Esophagus squamous epithelium (tissue), 5 donors: ENCODE results near the gene BTNL9. TPM values are rescaled to one million over a fixed set of nuclear protein-coding genes. Genes with fewer than 3 reads are reported as not detected.

Experiments
- DNase-seq: peaks from one replicate; lab custom pipeline; 2025; lab: John Stamatoyannopoulos, UW
- H3K27ac ChIP-seq, 4 donors: fragments of 200-600 bp; sonication (generic); one replicate each; pipeline ENCODE4 v1.5.1; 2016 to 2019; ENCODE audit warnings: mild to moderate bottlenecking in 1 of 4
- H3K27me3 ChIP-seq, 4 donors: fragments of 200-600 bp; sonication (generic); 1 replicate in 3 of 4; 2 replicates in 1 of 4; pipeline versions ENCODE4 v1.5.1 to v1.6.0; 2017 to 2021; ENCODE audit warnings: antibody characterized with exemption in 1 of 4
- H3K36me3 ChIP-seq, 3 donors: fragments of 200-600 bp; sonication (generic); one replicate each; pipeline ENCODE4 v1.5.1; 2016 to 2019
- H3K4me1 ChIP-seq, 3 donors: fragments of 200-600 bp; sonication (generic); one replicate each; pipeline ENCODE4 v1.5.1; 2017 to 2019
- H3K4me3 ChIP-seq, 4 donors: fragments of 200-600 bp; sonication (generic); 1 replicate in 3 of 4; 2 replicates in 1 of 4; pipeline ENCODE4 v1.5.1; 2016 to 2019; ENCODE audit warnings: mild to moderate bottlenecking in 2 of 4, moderate library complexity in 1 of 4
- H3K9me3 ChIP-seq, 3 donors: fragments of 200-600 bp; sonication (generic); one replicate each; pipeline ENCODE4 v1.5.1; 2016 to 2019
- CTCF ChIP-seq, 6 experiments: fragments of 450-650 bp in 4 of 6; fragments of 200-600 bp in 2 of 6; sonication (generic) in 2 of 6; IDR thresholded peaks; one replicate each; pipeline ENCODE4 v1.5.1; 2016 to 2019; ENCODE audit warnings: antibody characterized with exemption in 6 of 6, mild to moderate bottlenecking in 4 of 6, moderate library complexity in 4 of 6
- POLR2A ChIP-seq, 4 donors: fragments of 450-650 bp; IDR thresholded peaks; one replicate each; pipeline ENCODE4 v1.6.1; 2017; ENCODE audit warnings: antibody characterized with exemption in 4 of 4, mild to moderate bottlenecking in 4 of 4, moderate library complexity in 3 of 4
- WGBS, 2 donors: methylation state at CpG; one replicate each; pipeline ENCODE4 v1.1.5; 2018; 5-methylcytosine and 5-hydroxymethylcytosine counted together
- intact Hi-C: fragments of 100-400 bp; cut with DNase I; formaldehyde crosslinking; loops from one replicate; pipeline ENCODE4 v1.15.0; 2022
- total RNA-seq, 4 donors: library from RNA; depleted of rRNA; stranded (reverse); fragments of >200 nt; gene quantifications; one replicate each; pipeline ENCODE4 v1.1.0, GENCODE V29; 2016
- donor health status: DM: yes; HTN: yes; CAD: no.

The BTNL9 gene
- total RNA-seq, 4 donors from 2014 or later, result 0.75 to 27.7 (median 4.1) TPM

GRCh38 chr5:181071257-181071656 is 31.2 kb downstream of the BTNL9 start:
- no peaks in the 10 kb centered on the region for H3K36me3 ChIP-seq
- no peak overlapping the region for H3K27ac ChIP-seq
- no peak overlapping the region for H3K4me3 ChIP-seq
- DNase-seq, result no peak
- TF ChIP-seq POLR2A (IDR thresholded peaks at IDR 0.05) (no peak), CTCF (IDR thresholded peaks at IDR 0.05) (no peak)
- peaks cover 0 to 2% (median 0%) of the 10 kb centered on the region in 3 donors for H3K9me3 ChIP-seq
- peaks cover 0 to 77% (median 0%) of the 10 kb centered on the region in 4 donors for H3K27me3 ChIP-seq
- 53 to 58% methylated on average over 4 to 6 of the region's 6 CpGs for WGBS, 2 donors
- no peaks in the 10 kb centered on the region for H3K4me1 ChIP-seq
- intact Hi-C loops, result no loop called here

GRCh38 chr5:181076920-181077319 is 36.9 kb downstream of the BTNL9 start:
- no peaks in the 10 kb centered on the region for H3K4me1 ChIP-seq
- TF ChIP-seq POLR2A (IDR thresholded peaks at IDR 0.05) (no peak), CTCF (IDR thresholded peaks at IDR 0.05) (no peak)
- intact Hi-C loops, result no loop called here

GRCh38 chr5:181081989-181082388 is 41.9 kb downstream of the BTNL9 start:
- Histone ChIP-seq H3K36me3 (no peaks in the 10 kb centered on the region), H3K4me1 (no peaks in the 10 kb centered on the region), H3K27ac (no peak overlapping the region), H3K4me3 (no peak overlapping the region), H3K9me3 (peaks cover 0 to 2% (median 0%) of the 10 kb centered on the region in 3 donors), H3K27me3 (peaks cover 0 to 60% (median 2%) of the 10 kb centered on the region in 4 donors)
- intact Hi-C loops, result no loop called here
- TF ChIP-seq CTCF (IDR thresholded peaks at IDR 0.05) (no peak), POLR2A (IDR thresholded peaks at IDR 0.05) (no peak)
- no peak for DNase-seq

More at GRCh38 chr5:181076920-181077319, 36.9 kb downstream of the BTNL9 start:
- Histone ChIP-seq H3K27ac (no peak overlapping the region), H3K27me3 (peaks cover 0 to 35% (median 0%) of the 10 kb centered on the region in 4 donors), H3K9me3 (peaks cover 0 to 6% (median 0%) of the 10 kb centered on the region in 3 donors), H3K36me3 (no peaks in the 10 kb centered on the region), H3K4me3 (no peak overlapping the region)
- no peak for DNase-seq

GRCh38 chr5:181084621-181085195 is 44.6 kb downstream of the BTNL9 start:
- H3K9me3 ChIP-seq, result no peaks in the 10 kb centered on the region
- no peaks in the 10 kb centered on the region for H3K4me1 ChIP-seq
- WGBS, 2 donors, result 59 to 66% methylated on average over 15 to 18 of the region's 18 CpGs
- H3K27ac ChIP-seq, result no peak overlapping the region
- no peak for DNase-seq
- peaks cover 0 to 71% (median 2%) of the 10 kb centered on the region in 4 donors for H3K27me3 ChIP-seq
- TF ChIP-seq CTCF (IDR thresholded peaks at IDR 0.05), result no peak
- no peak for TF ChIP-seq POLR2A (IDR thresholded peaks at IDR 0.05)
- intact Hi-C loops, result no loop called here
- H3K36me3 ChIP-seq, result no peaks in the 10 kb centered on the region
- H3K4me3 ChIP-seq, result no peak overlapping the region

- no peaks in the 10 kb centered on the region for H3K9me3 ChIP-seq
- intact Hi-C loops, result no loop called here
- H3K4me3 ChIP-seq, result no peak overlapping the region
- no peak overlapping the region for H3K27ac ChIP-seq
- TF ChIP-seq POLR2A (IDR thresholded peaks at IDR 0.05), result no peak
- no peak for TF ChIP-seq CTCF (IDR thresholded peaks at IDR 0.05)
- 68 to 71% methylated on average over 9 to 10 of the region's 17 CpGs for WGBS, 2 donors
- no peaks in the 10 kb centered on the region for H3K36me3 ChIP-seq
- H3K4me1 ChIP-seq, result no peaks in the 10 kb centered on the region
- H3K27me3 ChIP-seq, result peaks cover 0 to 66% (median 2%) of the 10 kb centered on the region in 4 donors
- no peak for DNase-seq
Measured at GRCh38 chr5:181086026-181086883, 46.2 kb downstream of the BTNL9 start.
